HepG2 (cell line): ENCODE measurements around the gene PGAP3. TPM values are rescaled to one million over a fixed set of nuclear protein-coding genes. Genes with fewer than 3 reads are reported as not detected.

Experiments used
- ATAC-seq: fragments of 200-7000 bp; cut with Tn5 transposase; 3 replicates; pipeline ENCODE4 v1.9.1; 2020; ENCODE audit warnings: mild to moderate bottlenecking, moderate library complexity
- BruUV-seq: library from RNA; stranded (reverse); fragments of 400-500 nt; replicated peaks from 2 replicates; lab custom pipeline; 2021; lab: Mats Ljungman, UMichigan
- CTCF ChIA-PET: fragments of 300-600 bp; formaldehyde crosslinking; extraction: SDS; loops from one replicate; lab custom pipeline; 2021; ENCODE audit warnings: low total read pairs, inconsistent platforms, low intra/inter-chr PET ratio; lab: Yijun Ruan, JAX
- POLR2A ChIA-PET: fragments of 350-600 bp; sonication (Branson Sonifier 250); formaldehyde crosslinking; loops from one replicate; lab custom pipeline; 2020; ENCODE audit warnings: antibody characterized with exemption, inconsistent platforms; lab: Yijun Ruan, JAX
- DNase-seq: peaks from one replicate; pipeline ENCODE4 v3.0.0-alpha.2; 2015; ENCODE audit warnings: low spot score
- FAIRE-seq: peaks from 3 replicates; lab custom pipeline; 2011; peaks lifted over from hg19 to GRCh38; lab: Jason Lieb, UNC
- H2AFZ ChIP-seq: one replicate; pipeline ENCODE4 v1.6.1; 2011; ENCODE audit warnings: low read length, inconsistent platforms
- H3K27ac ChIP-seq: fragments of 300-600 bp; 3 replicates; pipeline ENCODE4 v1.8.0; 2011; ENCODE audit warnings: mixed run types, mild to moderate bottlenecking, mixed read lengths, low read length, inconsistent platforms; ENCODE audit not compliant: insufficient read depth; ENCODE audit errors: extremely low read length
- H3K27me3 ChIP-seq, 2 experiments: fragments of 200-600 bp in 1 of 2; 2 replicates in 1 of 2; 3 replicates in 1 of 2; pipeline versions ENCODE4 v1.6.0 to v1.8.0; 2011; ENCODE audit warnings: low read length in 2 of 2, mild to moderate bottlenecking in 2 of 2, moderate library complexity in 2 of 2, inconsistent platforms in 1 of 2; ENCODE audit not compliant: insufficient read depth in 2 of 2, control insufficient read depth in 1 of 2
- H3K36me3 ChIP-seq, 2 experiments: fragments of 200-600 bp in 1 of 2; replicated peaks in 1 of 2; 2 replicates in 1 of 2; 3 replicates in 1 of 2; pipeline versions ENCODE4 v1.5.1 to v1.8.0; 2011; ENCODE audit warnings: low read length in 2 of 2, inconsistent platforms in 1 of 2; ENCODE audit not compliant: insufficient read depth in 2 of 2, control insufficient read depth in 1 of 2
- H3K4me1 ChIP-seq: 2 replicates; pipeline ENCODE4 v1.5.1; 2012; ENCODE audit warnings: low read length, inconsistent platforms; ENCODE audit not compliant: insufficient read depth
- H3K4me2 ChIP-seq: 2 replicates; pipeline ENCODE4 v1.6.0; 2011; ENCODE audit warnings: low read depth, low read length, inconsistent platforms
- H3K4me3 ChIP-seq, 3 experiments: fragments of 200-600 bp in 1 of 3; sonication (generic), shearing (Covaris generic) in 1 of 3; replicated peaks in 1 of 3; 2 replicates each; pipeline ENCODE4 v1.5.1; 2011 to 2016; ENCODE audit warnings: low read length in 3 of 3, inconsistent platforms in 2 of 3, low read depth in 2 of 3, mild to moderate bottlenecking in 2 of 3, control low read depth in 1 of 3, mixed read lengths in 1 of 3; ENCODE audit not compliant: insufficient read depth in 1 of 3
- H3K79me2 ChIP-seq: one replicate; pipeline ENCODE4 v1.6.1; 2011; ENCODE audit warnings: low read length, inconsistent platforms; ENCODE audit not compliant: insufficient read depth
- H3K9ac ChIP-seq: 2 replicates; pipeline ENCODE4 v1.6.0; 2011; ENCODE audit warnings: mild to moderate bottlenecking, low read depth, low read length, inconsistent platforms; ENCODE audit not compliant: insufficient read depth
- H3K9me3 ChIP-seq: 2 replicates; pipeline ENCODE4 v1.5.1; 2012; ENCODE audit warnings: mild to moderate bottlenecking, low read length
- H4K20me1 ChIP-seq: 2 replicates; pipeline ENCODE4 v1.6.0; 2011; ENCODE audit warnings: inconsistent platforms, mild to moderate bottlenecking, low read length, moderate library complexity; ENCODE audit not compliant: insufficient read depth
- AGO2 ChIP-seq: fragments of 200-400 bp; formaldehyde crosslinking; optimal IDR thresholded peaks from 2 replicates; pipeline ENCODE3; 2017; ENCODE audit warnings: mild to moderate bottlenecking, low read depth, low read length, moderate library complexity
- HNF4G ChIP-seq, 2 experiments: sonication (generic) in 1 of 2; formaldehyde crosslinking in 1 of 2; IDR thresholded peaks; 2 replicates each; pipeline versions ENCODE4 v1.4.0 to v1.6.1; 2011 to 2020; ENCODE audit warnings: borderline replicate concordance in 2 of 2, low read depth in 2 of 2, mild to moderate bottlenecking in 2 of 2, low read length in 1 of 2, missing genetic modification reagents in 1 of 2, moderate library complexity in 1 of 2
- HNRNPL ChIP-seq: fragments of 200-400 bp; formaldehyde crosslinking; IDR thresholded peaks from 2 replicates; pipeline ENCODE4 v1.6.1; 2017; ENCODE audit warnings: mild to moderate bottlenecking, low read depth, low read length
- ZKSCAN5 ChIP-seq: sonication (generic); formaldehyde crosslinking; IDR thresholded peaks from 2 replicates; pipeline ENCODE4 v1.5.1; 2020; ENCODE audit warnings: mild to moderate bottlenecking, missing genetic modification reagents
- WGBS: methylation state at CpG from one replicate; pipeline ENCODE4 v1.1.6; 2017; ENCODE audit warnings: low lambda C conversion rate; 5-methylcytosine and 5-hydroxymethylcytosine counted together
- in situ Hi-C: cut with HindIII; loops from 2 replicates; pipeline ENCODE4 v1.10.0; 2017; ENCODE audit warnings: low pct_unique_long_range_greater_than_20kb; ENCODE audit not compliant: extremely low pct_ligation_motif_present
- intact Hi-C: fragments of 100-400 bp; cut with micrococcal nuclease; formaldehyde crosslinking; loops from one replicate; pipeline ENCODE4 v1.10.0; 2022; ENCODE audit not compliant: unreplicated experiment
- polyA plus RNA-seq, 8 experiments: library from polyadenylated mRNA; depleted of rRNA in 3 of 8; stranded (reverse) in 7 of 8; unstranded in 1 of 8; fragments of >200 nt; fragmentation: Illumina TruSeq in 4 of 8; extraction: Trizol in 4 of 8; gene quantifications; 2 replicates each; pipeline versions ENCODE4 v1.2.1 to v1.2.3, GENCODE V29; 2011 to 2016; ENCODE audit warnings: low read depth in 4 of 8, missing spikeins in 1 of 8, mixed read lengths in 1 of 8; ENCODE audit not compliant: insufficient read depth in 1 of 8
- total RNA-seq, 5 experiments: library from RNA; depleted of rRNA; stranded (reverse); fragments of >200 nt; fragmentation: Illumina TruSeq; extraction: Trizol; gene quantifications; 2 replicates each; pipeline ENCODE4 v1.2.3, GENCODE V29; 2016; ENCODE audit warnings: low read depth in 1 of 5

Gene PGAP3
- total and polyA plus RNA-seq, 2 of the 13 experiments (the other 11 are each of a cell fraction or from before 2014, with no cell fraction given): 11.9 to 14.6 TPM

- Histone ChIP-seq H4K20me1 (no peaks in the 10 kb centered on the region), H3K4me3 (no peak overlapping the region), H3K9ac (no peak overlapping the region), H3K27ac (no peak overlapping the region), H3K79me2 (no peaks in the 10 kb centered on the region), H3K9me3 (no peaks in the 10 kb centered on the region), H3K4me2 (no peak overlapping the region), H3K27me3 (no peaks in the 10 kb centered on the region), H2AFZ (no peak overlapping the region), H3K36me3 (peaks cover 26 to 75% of the 10 kb centered on the region in 2 experiments), H3K4me1 (no peaks in the 10 kb centered on the region)
- CTCF ChIA-PET: interaction anchor here (2.3 kb wide), 1 partner anchor 38 kb away, joined by 14 read pairs; no protein-coding TSS in a partner anchor
- DNase-seq (no peak), FAIRE-seq (no peak), ATAC-seq (no peak)
- intact Hi-C loops (no loop called here), in situ Hi-C loops (no loop called here)
- POLR2A ChIA-PET: no interaction called here
- no TSS peak for BruUV-seq
- peak; percentile 55; the same call in 1 of the 2 replicates for TF ChIP-seq HNRNPL
- TF ChIP-seq ZKSCAN5 (CRISPR knock-in tag): no peak
- 98% methylated on average over 11 of the region's 11 CpGs for WGBS
Measured at GRCh38 chr17:39716879-39717536, 29.2 kb upstream of the PGAP3 start.

GRCh38 chr17:39716073-39716818 lies 28.4 kb upstream of the PGAP3 start:
- WGBS: 98% methylated on average over 15 of the region's 15 CpGs
- CTCF ChIA-PET: no interaction called here
- no peak overlapping the region for H3K4me3 ChIP-seq
- H3K9me3 ChIP-seq: no peaks in the 10 kb centered on the region
- in situ Hi-C loops (no loop called here), intact Hi-C loops (no loop called here)
- no peak for FAIRE-seq
- no peak overlapping the region for H3K27ac ChIP-seq
- no peak for TF ChIP-seq HNF4G (IDR thresholded peaks at IDR 0.05; ENCODE audit: borderline replicate concordance, low read depth, low read length)
- TF ChIP-seq HNF4G (CRISPR knock-in tag; IDR thresholded peaks at IDR 0.05; ENCODE audit: borderline replicate concordance, low read depth): no peak
- TF ChIP-seq AGO2: peak; percentile 78
- no peak for DNase-seq
- no peaks in the 10 kb centered on the region for H4K20me1 ChIP-seq
- ATAC-seq: peak; percentile 13; the same call in 2 of the 3 replicates
- no TSS peak for BruUV-seq
- no peaks in the 10 kb centered on the region for H3K79me2 ChIP-seq
- no peaks in the 10 kb centered on the region for H3K4me1 ChIP-seq
- H3K27me3 ChIP-seq: no peaks in the 10 kb centered on the region
- H3K36me3 ChIP-seq: peaks cover 34 to 83% of the 10 kb centered on the region in 2 experiments
- no peak overlapping the region for H3K4me2 ChIP-seq
- no peak overlapping the region for H2AFZ ChIP-seq
- POLR2A ChIA-PET: interaction anchor here (0.6 to 4.1 kb wide), 3 partner anchors 13 to 23 kb away, joined by 3 to 11 read pairs (median 3); no protein-coding TSS in a partner anchor
- no peak overlapping the region for H3K9ac ChIP-seq
